Motor neuron (in vitro differentiated cells): ENCODE results near the gene COL12A1. TPM values are rescaled to one million over a fixed set of nuclear protein-coding genes. Genes with fewer than 3 reads are reported as not detected.

Experiments used
- ATAC-seq, 8 experiments: fragments of 200-7000 bp; cut with Tn5 transposase; replicated peaks in 6 of 8; 2 replicates each; pipeline ENCODE4 v1.8.0; 2021; ENCODE audit warnings: mild to moderate bottlenecking in 8 of 8, moderate library complexity in 8 of 8
- H3K27ac ChIP-seq, 2 donors: fragments of 250-450 bp; sonication (Bioruptor Pico); 2 replicates each; pipeline ENCODE4 v1.9.0; 2021; ENCODE audit warnings: antibody characterized with exemption in 2 of 2, mild to moderate bottlenecking in 2 of 2, moderate library complexity in 1 of 2
- H3K4me1 ChIP-seq, 2 donors: fragments of 250-450 bp; sonication (Bioruptor Pico); replicated peaks in 1 of 2; 2 replicates each; pipeline ENCODE4 v1.6.1; 2021; ENCODE audit warnings: antibody characterized with exemption in 2 of 2, mild to moderate bottlenecking in 2 of 2, moderate library complexity in 1 of 2
- H3K4me3 ChIP-seq, 5 donors: fragments of 250-450 bp; sonication (Bioruptor Pico); 2 replicates each; pipeline ENCODE4 v1.9.0; 2021; ENCODE audit warnings: antibody characterized with exemption in 5 of 5, mild to moderate bottlenecking in 5 of 5, moderate library complexity in 4 of 5
- WGBS, 10 experiments: fragments of 450-650 bp; shearing (Covaris generic); methylation state at CpG; one replicate each; pipeline ENCODE4 v1.0.0; 2022; 5-methylcytosine and 5-hydroxymethylcytosine counted together
- in situ Hi-C, 9 experiments: fragments of 400-800 bp; cut with MboI; loops; one replicate each; pipeline ENCODE4 v1.15.0; 2021; ENCODE audit warnings: low sequenced_read_pairs in 9 of 9, low pct_unique_long_range_greater_than_20kb in 2 of 9; ENCODE audit not compliant: unreplicated experiment in 9 of 9
- total RNA-seq, 8 experiments: library from RNA; unstranded; fragments of 300-600 nt; gene quantifications; 2 replicates each; pipeline versions ENCODE4 v1.2.3 to v1.2.4, GENCODE V29; 2022

Gene COL12A1
- total RNA-seq, 8 experiments from 2014 or later = 0.16 to 114 (median 9.0) TPM

- no peak for ATAC-seq
- no peaks in the 10 kb centered on the region for H3K4me1 ChIP-seq
- no peak overlapping the region for H3K27ac ChIP-seq
- in situ Hi-C loops = no loop called here
- H3K4me3 ChIP-seq = no peak overlapping the region
- WGBS, 10 experiments = 60 to 95% (median 92%) methylated on average over 1 to 2 of the region's 2 CpGs; no CpG with 5 or more reads in 1 of the 10 experiments
Measured at GRCh38 chr6:75117701-75118100, 88.2 kb downstream of the COL12A1 start.

GRCh38 chr6:75116946-75117345, 88.9 kb downstream of the COL12A1 start:
- WGBS, 10 experiments = 57 to 100% (median 87%) methylated on average over 1 to 3 of the region's 3 CpGs; no CpG with 5 or more reads in 1 of the 10 experiments
- H3K27ac ChIP-seq = no peak overlapping the region
- in situ Hi-C loops = no loop called here
- H3K4me1 ChIP-seq = no peaks in the 10 kb centered on the region
- no peak overlapping the region for H3K4me3 ChIP-seq
- ATAC-seq = peak in 1 of 8 experiments; percentile 26

- in situ Hi-C loops = no loop called here
- Histone ChIP-seq H3K4me3 (no peak overlapping the region), H3K27ac (no peak overlapping the region), H3K4me1 (peaks cover 0 to 3% of the 10 kb centered on the region in 2 donors)
- 0 to 84% (median 66%) methylated on average over 1 to 3 of the region's 3 CpGs; no CpG with 5 or more reads in 1 of the 10 experiments for WGBS, 10 experiments
- ATAC-seq = no peak
Measured at GRCh38 chr6:75115481-75115880, 90.4 kb downstream of the COL12A1 start.

GRCh38 chr6:75114806-75115205, 91.0 kb downstream of the COL12A1 start:
- H3K4me1 ChIP-seq = peaks cover 0 to 3% of the 10 kb centered on the region in 2 donors
- no peak for ATAC-seq
- WGBS, 10 experiments = 50 to 100% (median 77%) methylated on average over 1 to 2 of the region's 2 CpGs
- no peak overlapping the region for H3K27ac ChIP-seq
- in situ Hi-C loops = no loop called here
- H3K4me3 ChIP-seq = no peak overlapping the region

- Histone ChIP-seq H3K27ac (no peak overlapping the region), H3K4me3 (no peak overlapping the region), H3K4me1 (peaks cover 0 to 3% of the 10 kb centered on the region in 2 donors)
- in situ Hi-C loops = no loop called here
- ATAC-seq = no peak
Measured at GRCh38 chr6:75114195-75114594, 91.7 kb downstream of the COL12A1 start.

- H3K27ac ChIP-seq = no peak overlapping the region
Measured at GRCh38 chr6:75113446-75113845, 92.4 kb downstream of the COL12A1 start.

GRCh38 chr6:75109765-75110164, 96.1 kb downstream of the COL12A1 start:
- Histone ChIP-seq H3K4me3 (no peak overlapping the region), H3K27ac (no peak overlapping the region), H3K4me1 (peaks cover 0 to 3% of the 10 kb centered on the region in 2 donors)
- WGBS, 10 experiments = 80 to 100% (median 100%) methylated on average over 1 of the region's 1 CpG; no CpG with 5 or more reads in 1 of the 10 experiments
- in situ Hi-C loops = no loop called here
- ATAC-seq = no peak

More at GRCh38 chr6:75113446-75113845, 92.4 kb downstream of the COL12A1 start:
- in situ Hi-C loops = no loop called here
- WGBS, 10 experiments = 18 to 65% (median 48%) methylated on average over 2 of the region's 2 CpGs; no CpG with 5 or more reads in 1 of the 10 experiments
- ATAC-seq = no peak
- H3K4me3 ChIP-seq = no peak overlapping the region
- peaks cover 0 to 3% of the 10 kb centered on the region in 2 donors for H3K4me1 ChIP-seq

- ATAC-seq = no peak
Measured at GRCh38 chr6:75109022-75109421, 96.8 kb downstream of the COL12A1 start.

GRCh38 chr6:75108333-75108974, 97.4 kb downstream of the COL12A1 start:
- WGBS, 10 experiments = 60 to 100% (median 90%) methylated on average over 1 to 2 of the region's 2 CpGs; no CpG with 5 or more reads in 2 of the 10 experiments

More at GRCh38 chr6:75109022-75109421, 96.8 kb downstream of the COL12A1 start:
- Histone ChIP-seq H3K27ac (no peak overlapping the region), H3K4me3 (no peak overlapping the region), H3K4me1 (peaks cover 0 to 3% of the 10 kb centered on the region in 2 donors)
- in situ Hi-C loops = no loop called here

GRCh38 chr6:75107913-75108312, 97.9 kb downstream of the COL12A1 start:
- H3K4me3 ChIP-seq = no peak overlapping the region
- H3K4me1 ChIP-seq = peaks cover 0 to 6% of the 10 kb centered on the region in 2 donors
- H3K27ac ChIP-seq = no peak overlapping the region
- in situ Hi-C loops = no loop called here
- no peak for ATAC-seq

More at GRCh38 chr6:75108333-75108974, 97.4 kb downstream of the COL12A1 start:
- no peak for ATAC-seq
- no peak overlapping the region for H3K27ac ChIP-seq
- H3K4me3 ChIP-seq = no peak overlapping the region
- peaks cover 0 to 3% of the 10 kb centered on the region in 2 donors for H3K4me1 ChIP-seq
- in situ Hi-C loops = no loop called here

GRCh38 chr6:75106426-75106825, 99.4 kb downstream of the COL12A1 start:
- H3K4me1 ChIP-seq = peaks cover 0 to 6% of the 10 kb centered on the region in 2 donors
- in situ Hi-C loops = no loop called here
- no peak overlapping the region for H3K27ac ChIP-seq
- 62 to 100% (median 88%) methylated on average over 1 to 2 of the region's 2 CpGs; no CpG with 5 or more reads in 1 of the 10 experiments for WGBS, 10 experiments
- no peak overlapping the region for H3K4me3 ChIP-seq
- no peak for ATAC-seq

- WGBS, 10 experiments = 63 to 80% (median 76%) methylated on average over 1 of the region's 1 CpG; no CpG with 5 or more reads in 4 of the 10 experiments
- no peak overlapping the region for H3K27ac ChIP-seq
- ATAC-seq = no peak
- in situ Hi-C loops = no loop called here
- no peak overlapping the region for H3K4me3 ChIP-seq
- H3K4me1 ChIP-seq = peaks cover 0 to 3% of the 10 kb centered on the region in 2 donors
Measured at GRCh38 chr6:75103431-75103830, 102.4 kb downstream of the COL12A1 start.

DNA sequence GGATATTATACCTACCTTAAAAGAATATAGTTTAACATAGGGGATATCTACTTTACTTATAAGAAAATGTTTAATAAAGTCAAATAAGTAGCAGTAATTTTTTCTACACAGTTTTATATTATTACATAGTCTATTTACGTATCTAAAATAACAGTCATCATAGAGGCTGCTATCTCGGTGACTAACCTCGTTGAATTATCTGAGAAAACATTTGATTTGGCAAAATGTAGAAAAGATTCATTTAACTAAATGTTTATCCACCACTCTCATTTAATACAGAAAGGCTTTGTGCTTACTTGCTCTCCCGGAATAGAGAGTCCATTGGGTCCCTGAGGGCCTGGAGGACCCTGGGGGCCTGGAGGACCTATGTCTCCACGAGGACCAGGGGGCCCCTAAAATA, 103.6 kb downstream of the COL12A1 start:
- no peak for ATAC-seq
- in situ Hi-C loops = no loop called here
- H3K27ac ChIP-seq = no peak overlapping the region
- WGBS, 10 experiments = 40 to 100% (median 87%) methylated on average over 1 to 5 of the region's 5 CpGs
- no peak overlapping the region for H3K4me3 ChIP-seq
- H3K4me1 ChIP-seq = peaks cover 0 to 3% of the 10 kb centered on the region in 2 donors

DNA sequence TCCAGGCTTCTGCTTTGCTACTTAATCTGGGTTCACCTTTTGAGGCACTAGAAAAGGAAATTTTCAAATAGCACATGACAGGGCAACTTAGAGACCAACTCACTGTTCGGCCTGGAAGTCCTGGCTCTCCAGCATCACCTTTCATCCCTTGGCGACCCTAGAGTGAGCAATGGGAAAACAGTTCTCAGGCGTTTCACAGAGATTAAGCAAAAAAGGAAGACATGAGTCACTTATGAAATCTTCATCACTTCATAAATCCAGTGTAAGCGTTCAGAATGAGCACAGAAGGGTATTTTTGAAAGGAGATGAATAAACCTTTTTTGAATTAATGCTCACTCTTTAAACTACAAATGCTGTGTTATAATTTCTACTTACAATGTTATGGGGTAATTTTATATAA, 104.0 kb downstream of the COL12A1 start:
- in situ Hi-C loops = no loop called here
- H3K27ac ChIP-seq = no peak overlapping the region
- peaks cover 0 to 3% of the 10 kb centered on the region in 2 donors for H3K4me1 ChIP-seq
- H3K4me3 ChIP-seq = no peak overlapping the region
- WGBS, 10 experiments = 17 to 93% (median 39%) methylated on average over 2 to 4 of the region's 4 CpGs
- peak in 3 of 8 experiments; percentile 12 to 68 (median 27) for ATAC-seq
